Suprapubic skin (tissue), 4 donors: ENCODE data around the gene INS.

Experiments used
- CTCF ChIP-seq, 2 donors: fragments of 200-600 bp in 1 of 2; fragments of 450-650 bp in 1 of 2; sonication (generic) in 1 of 2; IDR thresholded peaks; one replicate each; pipeline ENCODE4 v1.5.1; 2016 to 2019; ENCODE audit warnings: antibody characterized with exemption in 2 of 2, mild to moderate bottlenecking in 1 of 2, moderate library complexity in 1 of 2
- EP300 ChIP-seq: sonication (generic); formaldehyde crosslinking; IDR thresholded peaks from one replicate; pipeline ENCODE4 v1.6.1; 2017; ENCODE audit warnings: antibody characterized with exemption
- POLR2A ChIP-seq, 2 donors: fragments of 450-650 bp; IDR thresholded peaks; one replicate each; pipeline ENCODE4 v1.6.1; 2017; ENCODE audit warnings: antibody characterized with exemption in 2 of 2, mild to moderate bottlenecking in 2 of 2, moderate library complexity in 2 of 2
- POLR2AphosphoS5 ChIP-seq, 3 donors: sonication (generic); formaldehyde crosslinking; IDR thresholded peaks; one replicate each; pipeline ENCODE4 v1.6.1; 2017; ENCODE audit warnings: antibody characterized with exemption in 3 of 3

DNA sequence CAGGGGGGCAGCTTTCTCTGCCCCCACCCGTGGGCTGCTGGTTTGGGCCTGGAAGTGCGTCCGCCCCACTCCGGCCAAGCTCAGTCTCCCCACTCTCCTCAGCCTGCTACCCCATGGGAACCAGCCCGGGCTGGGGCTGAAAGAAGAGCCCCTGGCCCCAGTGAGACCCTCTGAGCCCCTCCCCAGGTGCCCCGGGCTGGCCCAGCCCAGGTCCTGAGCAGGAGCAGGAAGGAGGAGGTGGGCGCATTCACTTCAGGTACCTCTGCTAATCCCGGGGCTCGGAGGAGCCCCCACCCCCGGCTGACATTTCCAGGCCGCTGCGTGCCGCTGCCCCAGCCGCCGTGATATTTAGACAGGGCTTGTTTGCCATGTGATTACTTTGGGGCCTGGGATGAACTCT, 19.3 kb upstream of the INS start:
- TF ChIP-seq POLR2AphosphoS5 (IDR thresholded peaks at IDR 0.05) = no peak
- TF ChIP-seq EP300 = no peak
- TF ChIP-seq CTCF (IDR thresholded peaks at IDR 0.05) = no peak
- TF ChIP-seq POLR2A (IDR thresholded peaks at IDR 0.05) = no peak
